CD4-positive, alpha-beta T cell treated with Interleukin-10 for 1 hour (primary cell): ENCODE results near the gene MAT2B.

Experiments
- DNase-seq: peaks from one replicate; pipeline ENCODE4 v3.0.0-alpha.2; 2020

MAT2B gene

DNA sequence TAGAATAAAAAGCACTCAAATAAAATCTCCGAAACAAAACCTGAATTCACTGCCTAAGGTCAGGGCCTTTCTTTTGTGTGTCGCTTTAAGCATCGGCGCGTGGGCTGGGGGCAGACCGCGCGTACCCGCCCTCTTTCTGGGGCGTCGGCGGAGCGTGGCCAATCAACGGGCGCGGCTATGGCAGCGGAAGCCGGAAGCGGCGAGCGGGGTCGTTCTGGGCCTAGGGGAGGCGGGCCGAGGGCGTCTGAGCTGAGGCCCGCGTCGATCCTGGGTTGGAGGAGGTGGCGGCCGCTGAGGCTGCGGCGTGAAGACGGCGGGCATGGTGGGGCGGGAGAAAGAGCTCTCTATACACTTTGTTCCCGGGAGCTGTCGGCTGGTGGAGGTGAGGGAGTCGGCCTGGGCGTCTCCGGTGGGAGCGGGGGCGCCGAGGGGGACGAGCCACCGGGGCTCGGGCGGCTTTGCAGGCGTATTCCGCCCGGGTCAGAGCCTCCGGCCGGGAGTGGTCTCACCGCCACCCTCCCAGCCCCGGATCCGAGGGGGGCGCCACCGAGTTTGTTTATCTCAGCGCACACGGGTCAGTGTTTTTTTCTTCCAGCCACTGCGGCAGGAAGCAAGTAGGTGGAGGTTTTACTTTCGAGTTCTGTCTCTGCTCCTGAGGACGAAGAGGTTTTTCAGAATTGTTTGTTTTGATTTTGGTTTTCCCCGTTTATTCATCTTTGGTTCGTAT lies at the start of gene MAT2B:
Gene MAT2B, plus strand, starts transcription at position 252 of the 727 bp plus-strand sequence. Its CDS starts 68 bp downstream, at position 320.
- DNase-seq: peak; percentile 95

DNA sequence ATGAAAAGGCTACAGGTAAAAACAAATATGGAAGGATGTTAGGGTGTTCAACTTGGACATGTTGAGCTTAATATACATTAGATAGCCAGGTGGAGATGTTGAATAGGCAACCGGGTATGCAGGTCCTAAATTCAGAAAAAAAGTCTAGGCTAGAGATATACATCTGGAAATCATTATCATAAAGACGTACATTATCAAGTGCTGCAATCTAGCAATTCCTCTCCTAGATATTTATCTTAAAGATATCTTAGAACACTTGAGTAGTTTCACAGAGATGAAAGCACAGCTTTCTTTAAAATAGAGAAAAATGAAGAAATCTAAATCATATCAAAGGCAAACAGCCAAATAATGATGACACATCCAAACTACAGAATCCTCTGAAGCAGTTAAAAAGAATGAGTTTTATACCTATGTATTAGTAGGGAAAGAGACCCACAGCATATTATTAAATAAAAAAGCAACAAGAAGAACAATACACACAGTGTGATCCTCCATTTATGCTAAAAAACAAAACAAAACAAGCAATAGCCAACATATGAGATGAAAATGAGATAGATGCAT lies 49.3 kb upstream of the MAT2B start:
- DNase-seq: no peak

DNA sequence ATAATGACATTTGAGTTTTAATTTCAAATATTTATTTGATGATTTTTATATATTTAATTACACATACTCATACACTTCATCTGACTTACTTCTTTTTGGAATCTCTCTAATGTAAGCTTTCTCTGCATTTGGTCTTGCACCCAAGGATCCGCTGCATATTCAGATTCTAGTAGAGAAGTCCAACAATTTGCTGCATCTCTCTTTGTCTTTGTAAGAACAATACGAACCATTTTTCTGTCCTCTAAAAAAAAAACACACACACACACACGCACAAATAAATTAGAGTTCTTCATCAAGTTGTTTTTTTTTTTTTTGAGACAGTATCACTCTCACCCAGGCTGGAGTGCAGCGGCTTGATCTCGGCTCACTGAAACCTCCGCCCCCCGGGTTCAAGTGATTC lies 48.6 kb upstream of the MAT2B start:
- no peak for DNase-seq

DNA sequence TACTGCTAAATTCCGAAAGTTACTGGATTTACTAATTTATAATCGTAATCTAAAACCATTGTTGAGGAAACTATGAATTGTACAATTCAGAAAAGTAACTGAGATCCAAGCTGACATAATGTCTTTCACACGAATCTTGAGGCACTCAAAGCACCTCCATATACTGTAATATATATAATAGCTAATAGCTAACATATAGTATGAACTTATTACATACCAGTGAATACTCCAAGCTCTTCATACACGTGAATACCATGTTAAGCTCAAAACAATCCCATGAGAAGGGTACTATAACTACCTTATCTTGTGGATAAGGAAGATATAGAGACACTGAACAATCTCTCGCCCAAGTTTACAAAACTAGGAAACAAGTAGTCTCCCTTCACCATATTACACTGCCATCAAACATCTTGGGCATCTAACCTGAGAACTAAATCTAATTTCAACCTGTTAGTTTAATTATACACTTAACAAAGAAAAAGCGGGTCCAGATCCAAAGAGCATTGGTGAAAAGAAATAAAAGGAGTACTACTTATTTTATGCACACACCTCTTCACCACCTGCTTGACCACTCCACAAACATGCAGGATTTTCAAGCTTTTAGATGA lies 46.5 kb upstream of the MAT2B start:
- no peak for DNase-seq

DNA sequence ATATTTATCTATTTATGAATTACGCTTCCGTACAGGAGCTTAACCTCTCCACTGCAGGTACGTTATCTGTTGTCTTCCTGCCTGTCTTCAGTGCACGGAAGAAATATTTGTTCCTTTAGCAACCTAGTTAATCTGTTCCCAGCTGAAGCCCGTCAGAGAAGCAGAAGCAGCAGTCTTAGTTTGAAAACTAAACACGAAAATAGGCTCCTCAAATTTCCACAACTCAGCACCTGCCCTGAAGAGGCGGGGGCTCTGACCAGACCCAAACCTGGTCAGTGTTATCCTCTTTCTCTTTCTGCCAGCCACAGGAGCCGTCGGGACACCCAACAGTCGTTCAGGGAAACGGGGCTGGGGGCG lies 46.0 kb upstream of the MAT2B start:
- no peak for DNase-seq

DNA sequence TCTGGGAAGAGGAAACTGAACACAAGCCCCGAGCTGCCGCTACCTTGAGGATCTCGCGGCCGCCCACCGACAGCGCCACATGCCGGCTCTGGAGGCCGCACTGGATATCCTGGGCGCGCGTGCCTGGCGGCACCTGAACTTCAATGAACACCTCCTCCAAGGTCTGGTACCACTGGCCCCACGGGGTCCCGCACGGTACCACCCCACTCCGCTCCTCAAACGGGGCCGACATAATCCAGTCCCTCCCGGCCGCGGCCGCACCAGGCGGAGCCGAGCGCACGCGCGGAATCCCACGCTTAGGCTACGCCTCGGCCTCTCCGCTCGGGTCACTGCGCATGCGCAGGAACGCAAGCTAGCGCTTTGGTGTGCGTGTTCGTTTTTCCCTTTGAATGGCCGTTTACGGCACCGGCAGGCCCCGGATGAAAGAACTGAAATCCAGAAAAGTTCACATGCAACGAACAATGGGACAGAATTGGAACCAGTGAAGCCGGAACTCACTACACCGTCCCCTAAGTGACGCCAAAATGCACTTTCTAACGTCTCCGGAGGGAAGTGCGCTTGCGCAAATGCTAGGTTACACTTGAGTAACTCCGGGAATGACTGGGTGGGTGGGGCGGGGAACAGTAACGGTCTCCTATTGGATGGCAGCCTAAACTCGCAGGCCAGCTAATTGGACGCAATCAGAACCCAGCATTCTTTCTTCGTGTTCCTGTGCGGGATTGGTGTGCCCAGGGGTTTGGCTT lies 45.4 kb upstream of the MAT2B start, which contains the start of gene NUDCD2:
Gene NUDCD2, minus strand, starts transcription at position 284 of the 743 bp plus-strand sequence. Its CDS starts 52 bp downstream, at position 232.
- DNase-seq: peak; percentile 97

DNA sequence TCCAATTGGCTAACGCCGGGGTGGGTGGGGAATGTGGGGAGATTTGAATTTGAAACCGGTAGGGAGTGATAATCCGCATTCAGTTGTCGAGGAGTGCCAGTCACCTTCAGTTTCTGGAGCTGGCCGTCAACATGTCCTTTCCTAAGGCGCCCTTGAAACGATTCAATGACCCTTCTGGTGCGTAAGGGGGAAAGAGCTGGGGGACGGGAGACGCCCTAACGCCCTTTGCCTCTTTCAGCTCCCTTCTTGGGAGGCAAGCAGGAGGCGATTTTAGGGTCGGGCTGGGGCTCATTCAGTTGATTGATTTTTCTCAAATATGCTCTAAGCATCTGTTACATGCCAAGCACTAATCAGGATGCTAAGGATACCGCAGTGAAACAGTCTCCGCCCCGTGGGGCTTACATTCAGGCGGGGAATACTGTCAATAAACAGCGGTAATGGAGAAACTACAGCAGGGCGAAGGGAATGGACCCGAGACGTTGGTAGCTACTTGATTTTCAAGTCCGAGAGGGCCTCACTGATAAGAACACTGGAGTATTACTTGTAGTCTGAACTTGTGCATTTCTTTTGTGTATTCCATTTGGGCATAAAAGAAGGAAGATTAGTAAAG lies 44.8 kb upstream of the MAT2B start, which contains the start of gene HMMR:
Gene HMMR, plus strand, starts transcription at position 71 of the 610 bp plus-strand sequence. Its CDS starts 61 bp downstream, at position 132.
- no peak for DNase-seq

DNA sequence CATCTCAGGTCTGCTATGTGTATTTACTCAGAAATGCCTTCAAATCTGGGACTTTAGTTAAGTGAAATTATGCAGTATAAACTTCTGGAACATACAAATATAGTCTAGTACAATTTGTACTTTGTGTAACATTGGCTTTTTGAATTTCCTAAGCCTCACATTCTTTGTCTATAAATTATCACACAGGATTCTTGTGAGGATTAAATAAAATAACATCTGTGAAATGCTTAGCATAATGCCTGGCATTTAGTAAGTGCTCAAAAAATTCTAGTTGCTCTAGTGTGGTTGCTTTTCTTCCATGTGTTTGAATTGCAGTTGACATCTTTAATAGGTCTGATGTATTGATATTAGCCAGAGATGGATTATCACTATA lies 42.4 kb upstream of the MAT2B start:
- no peak for DNase-seq

DNA sequence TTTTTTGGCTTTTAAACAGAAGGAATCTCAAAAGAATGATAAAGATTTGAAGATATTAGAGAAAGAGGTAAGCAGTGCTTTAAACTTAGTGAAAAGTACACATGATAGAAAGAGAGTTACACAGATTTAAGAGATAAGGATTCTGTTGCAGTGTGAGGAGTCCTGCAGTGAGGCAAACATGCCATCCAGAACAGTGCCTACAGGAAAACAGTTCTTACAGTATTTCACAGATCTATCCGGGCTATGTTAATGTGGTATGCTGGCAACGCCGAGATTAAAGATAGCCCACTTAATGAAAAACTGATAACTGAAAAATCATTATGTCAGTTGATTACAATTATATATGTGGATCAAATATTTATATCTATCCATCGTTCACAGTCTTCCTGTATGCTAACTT lies 37.7 kb upstream of the MAT2B start:
- no peak for DNase-seq

DNA sequence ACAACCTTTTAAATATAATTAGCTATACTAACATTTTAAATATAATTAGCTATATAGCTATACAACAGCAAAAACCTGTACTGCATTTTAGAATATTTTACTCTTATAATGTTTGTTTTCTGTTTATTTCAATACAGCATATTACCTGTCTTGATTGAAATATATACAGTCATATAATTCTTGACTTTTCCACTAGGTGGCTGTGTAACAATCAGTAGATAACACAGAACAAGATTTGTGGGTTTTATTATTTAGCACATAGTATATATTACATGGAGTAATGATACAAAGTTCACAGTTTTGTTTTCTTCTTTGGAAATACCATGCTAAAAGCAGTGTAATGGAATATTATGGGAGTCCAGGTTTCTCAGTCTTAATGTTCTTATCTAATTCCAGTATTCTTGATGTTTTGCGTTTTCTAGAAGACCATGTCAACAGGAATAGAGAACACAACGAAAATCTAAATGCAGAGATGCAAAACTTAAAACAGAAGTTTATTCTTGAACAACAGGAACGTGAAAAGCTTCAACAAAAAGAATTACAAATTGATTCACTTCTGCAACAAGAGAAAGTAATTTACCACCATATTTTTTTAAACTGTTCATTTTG lies 31.7 kb upstream of the MAT2B start:
- peak; percentile 34 for DNase-seq

DNA sequence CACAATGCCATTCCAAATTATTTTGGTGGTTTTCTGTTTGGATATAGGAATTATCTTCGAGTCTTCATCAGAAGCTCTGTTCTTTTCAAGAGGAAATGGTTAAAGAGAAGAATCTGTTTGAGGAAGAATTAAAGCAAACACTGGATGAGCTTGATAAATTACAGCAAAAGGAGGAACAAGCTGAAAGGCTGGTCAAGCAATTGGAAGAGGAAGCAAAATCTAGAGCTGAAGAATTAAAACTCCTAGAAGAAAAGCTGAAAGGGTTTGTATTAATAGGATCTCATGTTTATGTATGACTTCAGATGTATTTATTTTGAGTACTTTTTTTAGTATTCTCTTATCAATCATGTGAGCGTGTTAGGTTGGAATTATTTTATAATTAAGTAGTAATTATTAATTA lies 30.0 kb upstream of the MAT2B start:
- no peak for DNase-seq

DNA sequence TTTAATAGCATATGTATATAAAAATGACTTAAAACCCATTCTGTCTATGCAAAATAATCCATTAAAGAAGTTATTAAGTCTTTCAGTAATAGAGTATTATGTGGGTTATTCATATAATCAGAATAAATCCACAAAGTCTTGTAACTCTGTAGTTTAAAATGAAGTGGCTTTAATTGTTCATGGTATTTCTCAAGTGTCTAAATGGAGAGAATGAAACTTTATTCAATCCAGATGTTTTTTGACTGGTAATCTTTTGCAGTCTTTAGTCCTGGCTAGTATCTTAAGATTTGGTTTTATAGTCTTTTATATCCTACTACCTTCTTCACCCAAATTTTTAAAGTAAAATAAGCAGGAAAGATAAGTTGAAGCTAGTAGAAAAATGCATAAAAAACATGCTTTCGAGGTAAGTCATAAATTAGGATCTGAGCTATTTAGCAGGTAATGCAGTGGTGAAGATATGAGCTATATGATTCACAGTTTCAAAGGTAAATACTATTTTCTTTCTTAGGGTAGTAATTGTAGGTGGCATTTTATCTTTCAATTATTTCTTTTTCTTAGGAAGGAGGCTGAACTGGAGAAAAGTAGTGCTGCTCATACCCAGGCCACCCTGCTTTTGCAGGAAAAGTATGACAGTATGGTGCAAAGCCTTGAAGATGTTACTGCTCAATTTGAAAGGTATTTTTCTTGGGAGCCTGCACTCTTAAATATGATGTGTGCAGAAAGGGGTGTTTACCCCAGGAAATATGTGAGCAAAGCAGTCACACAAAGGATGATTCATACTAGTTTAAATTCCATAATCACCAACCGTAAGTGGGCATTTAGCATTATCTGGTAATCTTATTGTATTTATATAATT lies 27.1 kb upstream of the MAT2B start:
- DNase-seq: no peak

DNA sequence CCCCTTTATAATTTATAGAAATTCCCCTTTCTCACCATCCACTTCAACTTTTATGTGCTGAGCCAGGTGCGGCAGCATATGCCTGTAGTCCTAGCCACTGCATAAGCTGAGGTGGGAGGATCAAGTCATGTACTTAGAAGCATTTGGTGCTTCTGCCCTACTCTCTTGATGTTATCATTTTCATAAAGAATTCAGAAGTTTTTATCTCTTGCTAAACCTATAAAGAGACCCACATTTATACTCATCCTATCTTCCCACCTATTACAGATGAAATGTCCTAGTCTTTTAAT lies 26.5 kb upstream of the MAT2B start:
- DNase-seq: no peak

DNA sequence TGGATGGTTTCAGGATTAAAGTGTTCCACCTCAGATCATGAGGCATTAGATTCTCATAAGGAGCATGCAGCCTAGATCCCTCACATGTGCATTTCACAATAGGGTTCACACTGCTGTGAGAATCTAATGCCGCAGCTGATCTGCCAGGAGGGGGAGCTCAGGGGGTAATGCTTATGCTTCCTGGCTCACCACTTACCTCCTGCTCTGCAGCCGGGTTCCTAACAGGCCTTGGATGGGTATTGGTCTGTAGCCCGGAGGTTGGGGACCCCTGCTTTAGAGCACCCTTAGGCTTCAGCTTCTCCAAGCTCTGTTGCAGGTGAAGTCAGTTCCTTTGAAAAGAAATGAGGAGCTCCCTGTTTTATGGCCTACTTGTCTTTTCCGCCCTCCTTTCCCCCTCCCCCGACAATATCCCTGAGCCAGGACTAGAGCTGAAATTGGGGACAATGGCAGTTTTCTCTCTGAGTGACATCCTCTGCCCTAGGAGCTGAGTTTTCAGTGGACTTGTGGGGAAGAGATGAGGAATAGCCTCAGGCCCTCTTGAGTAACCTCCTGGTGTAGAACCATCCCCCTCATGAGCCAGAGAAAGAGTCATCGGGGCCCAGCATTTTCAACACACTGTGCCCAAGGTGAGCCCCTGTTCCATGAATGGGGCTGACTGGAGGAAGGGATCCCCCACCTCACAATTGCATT lies 16.2 kb upstream of the MAT2B start:
- peak; percentile 41 for DNase-seq

DNA sequence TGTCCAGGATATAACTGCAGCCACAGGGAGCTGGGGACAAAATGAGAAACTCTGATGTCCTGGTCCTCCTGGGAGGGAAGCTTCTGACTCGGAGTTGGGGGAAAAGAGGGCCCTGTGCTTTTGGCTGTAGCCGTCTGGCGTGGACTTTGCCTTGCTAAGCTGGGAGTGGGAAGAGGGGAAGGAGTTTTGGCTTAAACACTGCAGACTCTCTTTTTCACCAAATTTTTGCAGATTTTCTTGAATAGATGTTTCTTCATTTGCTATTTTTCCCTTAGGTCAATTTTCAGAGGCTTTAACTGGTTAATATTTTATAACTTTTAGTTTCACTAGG lies 15.7 kb upstream of the MAT2B start:
- no peak for DNase-seq

DNA sequence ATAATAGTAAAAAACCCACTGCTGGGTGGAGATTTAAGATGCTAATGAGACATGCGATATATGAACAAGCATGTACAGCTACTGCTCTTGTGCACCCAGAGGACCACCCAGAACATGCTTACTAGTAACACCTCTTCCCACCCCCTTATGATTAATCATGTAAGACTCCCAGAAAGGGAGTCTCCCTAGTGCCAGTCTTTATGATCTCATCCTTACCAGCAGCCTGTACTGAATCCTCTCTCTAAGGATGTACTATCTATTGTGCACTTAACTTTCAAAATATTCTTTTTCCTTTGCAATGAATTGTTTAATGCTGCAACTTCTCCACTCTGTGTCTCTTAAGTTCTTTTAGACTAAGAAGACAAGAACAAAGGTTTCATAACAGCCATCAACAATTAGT lies 9.1 kb upstream of the MAT2B start:
- DNase-seq: no peak

DNA sequence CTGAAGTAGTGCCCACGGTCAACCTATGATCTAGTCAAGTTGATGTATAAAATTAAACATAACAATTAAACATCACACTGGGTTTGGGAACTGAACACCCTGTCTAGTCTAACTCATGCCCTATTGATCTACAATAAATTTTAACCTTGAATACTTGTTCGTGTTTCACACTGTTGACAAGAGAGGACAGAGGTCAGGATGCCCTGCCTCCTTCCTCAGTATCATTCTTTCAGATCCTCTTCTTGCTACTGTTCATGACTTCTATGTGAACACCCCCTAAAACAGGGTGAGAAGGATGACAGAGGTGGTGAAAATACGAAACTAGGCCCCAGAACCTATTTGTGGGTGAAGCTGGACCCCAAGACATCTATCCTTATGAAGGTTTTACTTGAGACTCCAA lies 8.1 kb upstream of the MAT2B start:
- DNase-seq: no peak

DNA sequence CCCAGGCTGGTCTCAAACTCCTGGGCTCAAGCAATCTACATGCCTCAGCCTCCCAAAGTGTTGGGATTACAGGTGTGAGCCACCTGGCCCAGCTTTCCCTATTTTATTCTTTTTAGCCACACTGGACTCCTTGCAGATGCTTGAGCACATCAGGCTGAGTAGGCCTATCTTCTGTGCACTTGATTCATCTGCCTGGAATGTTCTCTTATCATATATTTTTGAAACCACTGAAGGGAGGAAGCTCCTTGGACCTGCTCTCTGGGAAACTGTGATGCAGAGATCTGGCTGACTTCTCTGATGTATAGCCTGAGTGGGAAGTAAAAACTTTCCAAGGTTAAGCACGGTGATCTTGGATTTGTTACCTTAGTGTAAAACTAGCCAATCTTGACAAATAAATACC lies 6.5 kb upstream of the MAT2B start:
- no peak for DNase-seq

DNA sequence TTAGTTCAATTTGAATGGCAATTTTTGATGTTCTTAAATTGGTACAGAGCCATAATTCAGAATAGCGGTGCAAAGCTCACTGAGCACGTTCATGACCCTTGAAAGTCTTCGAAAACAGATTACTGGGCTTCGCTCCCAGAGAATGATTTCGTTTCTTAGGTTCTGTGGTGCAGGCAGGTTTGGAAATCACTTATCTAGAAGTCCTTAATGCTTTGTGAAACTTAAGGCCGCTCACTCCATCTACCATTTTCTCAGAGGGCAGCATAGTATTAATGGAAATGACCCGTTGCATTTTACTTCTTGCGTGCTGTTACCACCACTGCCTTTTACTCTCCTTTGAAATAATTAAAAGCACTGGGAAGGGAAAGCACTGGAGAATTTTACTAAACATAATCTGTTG lies 2.9 kb upstream of the MAT2B start:
- no peak for DNase-seq

DNA sequence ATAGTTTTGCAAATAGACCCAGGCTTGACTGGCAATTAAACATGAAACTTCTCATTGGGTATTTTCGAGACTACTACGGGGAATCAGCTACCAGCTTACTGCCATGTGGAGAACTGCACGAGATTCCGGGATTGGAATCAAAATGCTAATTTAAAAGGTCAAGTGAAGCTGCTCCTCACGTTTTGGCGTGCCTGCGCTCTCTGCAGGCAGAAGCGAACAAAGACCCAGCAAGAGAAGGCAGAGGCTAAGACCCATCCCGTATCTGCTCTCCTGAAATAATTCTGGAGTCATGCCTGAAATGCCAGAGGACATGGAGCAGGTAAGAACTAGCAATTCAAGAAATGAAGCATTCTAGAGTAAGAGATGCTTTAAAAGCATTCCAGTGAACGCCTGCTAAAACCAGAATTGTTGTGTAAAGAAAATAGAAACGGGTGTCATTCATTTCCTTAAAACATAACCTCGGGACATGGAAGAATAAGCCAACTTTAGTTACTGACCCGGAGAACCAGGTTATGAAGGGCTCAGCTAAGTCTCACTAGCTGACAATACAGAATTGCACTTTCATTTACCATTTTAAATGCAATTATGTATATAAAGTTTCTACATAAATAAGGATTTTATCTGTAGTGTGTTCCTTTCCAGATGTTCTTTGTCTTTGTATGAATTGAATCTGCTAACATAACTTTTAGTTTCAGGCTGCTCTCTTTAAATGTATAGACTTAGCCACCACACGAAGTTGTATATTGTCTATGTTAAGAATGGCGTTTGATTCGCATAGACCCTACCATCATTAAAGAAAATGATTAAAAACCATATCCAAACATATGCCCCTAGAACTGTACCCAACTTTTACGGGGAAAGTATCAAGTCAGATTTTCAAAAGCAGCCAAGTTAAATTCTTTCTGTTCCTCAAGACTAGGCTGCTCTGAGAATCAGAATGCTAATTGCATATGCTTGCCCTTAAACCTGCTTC lies 2.0 kb upstream of the MAT2B start:
- peak; percentile 56 for DNase-seq
